Measurements from ENCODE around the gene EBF3.

DNA sequence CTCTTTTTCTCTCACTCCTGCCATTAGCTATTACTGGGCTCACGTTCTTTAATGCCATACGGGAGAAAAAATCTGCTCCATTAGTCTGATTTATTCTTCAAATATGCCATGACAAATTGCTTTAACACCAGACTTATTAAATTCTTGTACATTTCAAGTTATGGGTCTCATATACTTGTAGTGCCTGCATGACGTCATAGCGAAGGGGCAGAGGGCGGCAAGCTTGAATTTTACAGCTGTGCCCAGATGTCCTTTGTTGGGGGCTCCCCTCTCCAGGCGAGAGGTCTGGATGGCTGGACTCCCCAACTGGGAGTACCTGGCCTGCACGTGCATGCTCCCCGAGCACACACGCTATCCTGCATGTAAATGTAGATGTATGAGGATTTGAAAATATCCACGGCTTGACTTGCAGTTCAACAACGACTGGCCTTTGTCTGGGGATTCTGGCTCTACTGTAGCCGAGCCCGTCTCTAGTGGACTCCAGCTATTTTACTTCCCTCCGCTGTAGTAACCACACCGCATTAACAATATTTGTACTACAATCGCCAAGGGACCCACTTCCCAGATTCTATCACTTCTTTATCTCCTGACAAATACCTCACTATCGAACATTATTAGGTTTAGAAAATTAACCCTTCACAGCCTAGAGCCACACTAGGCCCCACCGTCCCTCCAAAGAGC is 79.5 kb downstream of the EBF3 start:
- TF ChIP-seq, protein P1, sequence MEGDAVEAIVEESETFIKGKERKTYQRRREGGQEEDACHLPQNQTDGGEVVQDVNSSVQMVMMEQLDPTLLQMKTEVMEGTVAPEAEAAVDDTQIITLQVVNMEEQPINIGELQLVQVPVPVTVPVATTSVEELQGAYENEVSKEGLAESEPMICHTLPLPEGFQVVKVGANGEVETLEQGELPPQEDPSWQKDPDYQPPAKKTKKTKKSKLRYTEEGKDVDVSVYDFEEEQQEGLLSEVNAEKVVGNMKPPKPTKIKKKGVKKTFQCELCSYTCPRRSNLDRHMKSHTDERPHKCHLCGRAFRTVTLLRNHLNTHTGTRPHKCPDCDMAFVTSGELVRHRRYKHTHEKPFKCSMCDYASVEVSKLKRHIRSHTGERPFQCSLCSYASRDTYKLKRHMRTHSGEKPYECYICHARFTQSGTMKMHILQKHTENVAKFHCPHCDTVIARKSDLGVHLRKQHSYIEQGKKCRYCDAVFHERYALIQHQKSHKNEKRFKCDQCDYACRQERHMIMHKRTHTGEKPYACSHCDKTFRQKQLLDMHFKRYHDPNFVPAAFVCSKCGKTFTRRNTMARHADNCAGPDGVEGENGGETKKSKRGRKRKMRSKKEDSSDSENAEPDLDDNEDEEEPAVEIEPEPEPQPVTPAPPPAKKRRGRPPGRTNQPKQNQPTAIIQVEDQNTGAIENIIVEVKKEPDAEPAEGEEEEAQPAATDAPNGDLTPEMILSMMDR (conservative IDR thresholded peaks at IDR 0.05): no peak
- no peak for TF ChIP-seq EZH2 (IDR thresholded peaks at IDR 0.05; ENCODE audit: low read depth)

Data from PC-9 (cell line).